Activated naive CD8-positive, alpha-beta T cell treated with anti-CD3 and anti-CD28 coated beads for 36 hours (primary cell): ENCODE results near the gene MORC1. TPM values are rescaled to one million over a fixed set of nuclear protein-coding genes. Genes with fewer than 3 reads are reported as not detected.
"Not testable (repeated sequence)": the region's sequence is repeated elsewhere in the genome, so short reads cannot be mapped to it uniquely, and the experiment has no call there.

Experiments used
- DNase-seq: peaks from one replicate; pipeline ENCODE4 v3.0.0; 2021
- H3K27ac Mint-ChIP-seq: one replicate; pipeline ENCODE4 v1.8.0; 2022; ENCODE audit warnings: mild to moderate bottlenecking, moderate library complexity, mixed read lengths
- H3K27me3 Mint-ChIP-seq: one replicate; pipeline ENCODE4 v1.8.0; 2022; ENCODE audit warnings: mild to moderate bottlenecking, mixed read lengths
- H3K36me3 Mint-ChIP-seq: one replicate; pipeline ENCODE4 v1.8.0; 2021; ENCODE audit warnings: mild to moderate bottlenecking, mixed read lengths
- H3K4me1 Mint-ChIP-seq: one replicate; pipeline ENCODE4 v1.8.0; 2021; ENCODE audit warnings: mixed read lengths
- H3K4me3 Mint-ChIP-seq: one replicate; pipeline ENCODE4 v1.8.0; 2022; ENCODE audit warnings: mild to moderate bottlenecking, moderate library complexity, mixed read lengths
- H3K9me3 Mint-ChIP-seq: one replicate; pipeline ENCODE4 v1.8.0; 2022; ENCODE audit warnings: mixed read lengths
- total RNA-seq, 2 experiments: library from RNA; stranded (reverse); gene quantifications; one replicate each; pipeline ENCODE4 v1.2.3, GENCODE V29; 2021

MORC1 gene
- total RNA-seq, 2 experiments from 2014 or later: not detected

GRCh38 chr3:109080090-109080489 is 37.8 kb downstream of the MORC1 start:
- not testable (repeated sequence) for H3K4me3 Mint-ChIP-seq, H3K27ac Mint-ChIP-seq, H3K36me3 Mint-ChIP-seq, H3K9me3 Mint-ChIP-seq, H3K4me1 Mint-ChIP-seq, DNase-seq
- peaks cover 32% of the 10 kb centered on the region for H3K27me3 Mint-ChIP-seq

- peaks cover 5% of the 10 kb centered on the region for H3K4me1 Mint-ChIP-seq
- H3K36me3 Mint-ChIP-seq: no peaks in the 10 kb centered on the region
- H3K27me3 Mint-ChIP-seq: peaks cover 41% of the 10 kb centered on the region
- H3K4me3 Mint-ChIP-seq: no peak overlapping the region
- H3K27ac Mint-ChIP-seq: no peak overlapping the region
- no peak for DNase-seq
- H3K9me3 Mint-ChIP-seq: no peaks in the 10 kb centered on the region
Observed at GRCh38 chr3:109073116-109073515, 44.8 kb downstream of the MORC1 start.

GRCh38 chr3:109072194-109072593 is 45.7 kb downstream of the MORC1 start:
- Mint-ChIP-seq H3K4me3 (no peak overlapping the region), H3K4me1 (peaks cover 5% of the 10 kb centered on the region), H3K27me3 (peaks cover 41% of the 10 kb centered on the region), H3K27ac (no peak overlapping the region), H3K36me3 (no peaks in the 10 kb centered on the region), H3K9me3 (no peaks in the 10 kb centered on the region)
- no peak for DNase-seq

GRCh38 chr3:109071350-109072142 is 46.4 kb downstream of the MORC1 start:
- no peak for DNase-seq
- no peak overlapping the region for H3K4me3 Mint-ChIP-seq
- H3K27ac Mint-ChIP-seq: no peak overlapping the region
- H3K27me3 Mint-ChIP-seq: peaks cover 41% of the 10 kb centered on the region
- H3K9me3 Mint-ChIP-seq: no peaks in the 10 kb centered on the region
- H3K36me3 Mint-ChIP-seq: no peaks in the 10 kb centered on the region
- peaks cover 5% of the 10 kb centered on the region for H3K4me1 Mint-ChIP-seq

- Mint-ChIP-seq H3K4me3 (no peak overlapping the region), H3K9me3 (no peaks in the 10 kb centered on the region), H3K4me1 (peaks cover 5% of the 10 kb centered on the region), H3K27ac (no peak overlapping the region), H3K36me3 (no peaks in the 10 kb centered on the region), H3K27me3 (peaks cover 35% of the 10 kb centered on the region)
- DNase-seq: no peak
Observed at GRCh38 chr3:109070211-109070610, 47.7 kb downstream of the MORC1 start.

GRCh38 chr3:109066864-109067263 is 51.1 kb downstream of the MORC1 start:
- no peak for DNase-seq
- Mint-ChIP-seq H3K36me3 (no peaks in the 10 kb centered on the region), H3K9me3 (no peaks in the 10 kb centered on the region), H3K4me3 (no peak overlapping the region), H3K27ac (no peak overlapping the region), H3K4me1 (no peaks in the 10 kb centered on the region), H3K27me3 (peaks cover 15% of the 10 kb centered on the region)

GRCh38 chr3:109059264-109059663 is 58.7 kb downstream of the MORC1 start:
- DNase-seq: no peak
- H3K36me3 Mint-ChIP-seq: no peaks in the 10 kb centered on the region
- H3K27ac Mint-ChIP-seq: no peak overlapping the region
- no peak overlapping the region for H3K4me3 Mint-ChIP-seq
- peaks cover 26% of the 10 kb centered on the region for H3K27me3 Mint-ChIP-seq
- H3K4me1 Mint-ChIP-seq: peaks cover 5% of the 10 kb centered on the region
- H3K9me3 Mint-ChIP-seq: no peaks in the 10 kb centered on the region

GRCh38 chr3:109057616-109058015 is 60.3 kb downstream of the MORC1 start:
- Mint-ChIP-seq H3K27ac (no peak overlapping the region), H3K4me1 (peaks cover 5% of the 10 kb centered on the region), H3K4me3 (no peak overlapping the region), H3K27me3 (peaks cover 26% of the 10 kb centered on the region), H3K36me3 (no peaks in the 10 kb centered on the region), H3K9me3 (peaks cover 1% of the 10 kb centered on the region)
- DNase-seq: no peak

GRCh38 chr3:109057056-109057455 is 60.9 kb downstream of the MORC1 start:
- H3K9me3 Mint-ChIP-seq: peaks cover 1% of the 10 kb centered on the region
- H3K4me1 Mint-ChIP-seq: peaks cover 5% of the 10 kb centered on the region
- no peak for DNase-seq
- peaks cover 23% of the 10 kb centered on the region for H3K27me3 Mint-ChIP-seq
- H3K36me3 Mint-ChIP-seq: no peaks in the 10 kb centered on the region
- H3K4me3 Mint-ChIP-seq: no peak overlapping the region
- no peak overlapping the region for H3K27ac Mint-ChIP-seq

- no peak overlapping the region for H3K27ac Mint-ChIP-seq
- H3K4me3 Mint-ChIP-seq: no peak overlapping the region
- H3K36me3 Mint-ChIP-seq: no peaks in the 10 kb centered on the region
- DNase-seq: no peak
- H3K27me3 Mint-ChIP-seq: no peaks in the 10 kb centered on the region
- no peaks in the 10 kb centered on the region for H3K4me1 Mint-ChIP-seq
- H3K9me3 Mint-ChIP-seq: peaks cover 1% of the 10 kb centered on the region
Observed at GRCh38 chr3:109050591-109051167, 67.3 kb downstream of the MORC1 start.

GRCh38 chr3:109047366-109047765 is 70.6 kb downstream of the MORC1 start:
- no peak for DNase-seq
- H3K9me3 Mint-ChIP-seq: no peaks in the 10 kb centered on the region
- no peaks in the 10 kb centered on the region for H3K4me1 Mint-ChIP-seq

GRCh38 chr3:109045271-109046040 is 72.5 kb downstream of the MORC1 start:
- Mint-ChIP-seq H3K36me3 (no peaks in the 10 kb centered on the region), H3K4me3 (no peak overlapping the region), H3K4me1 (no peaks in the 10 kb centered on the region), H3K27me3 (no peaks in the 10 kb centered on the region), H3K9me3 (no peaks in the 10 kb centered on the region), H3K27ac (no peak overlapping the region)
- no peak for DNase-seq

More at GRCh38 chr3:109047366-109047765, 70.6 kb downstream of the MORC1 start:
- Mint-ChIP-seq H3K27ac (no peak overlapping the region), H3K4me3 (no peak overlapping the region), H3K36me3 (no peaks in the 10 kb centered on the region), H3K27me3 (no peaks in the 10 kb centered on the region)

- Mint-ChIP-seq H3K4me3 (no peak overlapping the region), H3K4me1 (no peaks in the 10 kb centered on the region), H3K9me3 (no peaks in the 10 kb centered on the region), H3K36me3 (no peaks in the 10 kb centered on the region), H3K27me3 (peaks cover 15% of the 10 kb centered on the region), H3K27ac (no peak overlapping the region)
- no peak for DNase-seq
Observed at GRCh38 chr3:109035082-109035481, 82.9 kb downstream of the MORC1 start.

GRCh38 chr3:109033000-109033660 is 84.8 kb downstream of the MORC1 start:
- Mint-ChIP-seq H3K4me3 (no peak overlapping the region), H3K36me3 (no peaks in the 10 kb centered on the region), H3K4me1 (no peaks in the 10 kb centered on the region), H3K27me3 (peaks cover 11% of the 10 kb centered on the region), H3K27ac (no peak overlapping the region), H3K9me3 (no peaks in the 10 kb centered on the region)
- DNase-seq: no peak

- Mint-ChIP-seq H3K4me1 (no peaks in the 10 kb centered on the region), H3K27me3 (no peaks in the 10 kb centered on the region), H3K36me3 (no peaks in the 10 kb centered on the region), H3K9me3 (no peaks in the 10 kb centered on the region), H3K27ac (no peak overlapping the region), H3K4me3 (no peak overlapping the region)
- DNase-seq: no peak
Observed at GRCh38 chr3:109028753-109029152, 89.2 kb downstream of the MORC1 start.
